Measurements from ENCODE around the gene ATXN1. TPM values are rescaled to one million over a fixed set of nuclear protein-coding genes. Genes with fewer than 3 reads are reported as not detected.

Gene ATXN1
- total and polyA plus RNA-seq, 2 of the 8 experiments (the other 6 are each of a cell fraction or from before 2014, with no cell fraction given), result 1.6 to 4.0 TPM

- TF ChIP-seq HDAC2 (IDR thresholded peaks at IDR 0.05; ENCODE audit: borderline replicate concordance in 1 of 2, low read depth in 2 of 2, low read length in 2 of 2), result 0 out of 4 replicates have a peak, but pooled peaks of 1 of the 2 experiments have one; percentile 42
- no peak for TF ChIP-seq USF2 (IDR thresholded peaks at IDR 0.05; ENCODE audit: low read length)
- TF ChIP-seq EP300 (IDR thresholded peaks at IDR 0.05; ENCODE audit: borderline replicate concordance in 1 of 2, low read depth in 2 of 2, low read length in 2 of 2), result peak in 1 of 2 experiments; percentile 34; a peak in 1 of 3 replicates
- no peak for TF ChIP-seq POU5F1 (IDR thresholded peaks at IDR 0.05; ENCODE audit: low read depth, low read length)
- peak; percentile 91 for TF ChIP-seq TEAD4 (IDR thresholded peaks at IDR 0.05; ENCODE audit: low read depth, low read length)
Observed at GRCh38 chr6:16332175-16332542, 429.1 kb downstream of the ATXN1 start (continued).
